Activated naive CD8-positive, alpha-beta T cell treated with anti-CD3 and anti-CD28 coated beads, Interleukin-2, amount 50 U/mL, for 24 hours (primary cell): Measurements from ENCODE around the gene CMBL.

ENCODE experiments used
- ATAC-seq: fragments of 150-1000 bp; cut with Tn5 transposase; one replicate; pipeline ENCODE4 v1.10.0; 2021
- DNase-seq: peaks from one replicate; pipeline ENCODE4 v3.0.0; 2021
- H3K27ac Mint-ChIP-seq: one replicate; pipeline ENCODE4 v1.8.0; 2021; ENCODE audit warnings: mild to moderate bottlenecking, mixed read lengths
- H3K27me3 Mint-ChIP-seq: one replicate; pipeline ENCODE4 v1.8.0; 2021; ENCODE audit warnings: mixed read lengths
- H3K36me3 Mint-ChIP-seq: one replicate; pipeline ENCODE4 v1.8.0; 2021; ENCODE audit warnings: low read depth, mixed read lengths
- H3K4me1 Mint-ChIP-seq: one replicate; pipeline ENCODE4 v1.8.0; 2021; ENCODE audit warnings: mixed read lengths
- H3K4me3 Mint-ChIP-seq: one replicate; pipeline ENCODE4 v1.8.0; 2021; ENCODE audit warnings: mild to moderate bottlenecking, moderate library complexity, mixed read lengths
- H3K9me3 Mint-ChIP-seq: one replicate; pipeline ENCODE4 v1.8.0; 2021; ENCODE audit warnings: mixed read lengths

CMBL gene

GRCh38 chr5:10339058-10339811 is 31.5 kb upstream of the CMBL start:
- Mint-ChIP-seq H3K9me3 (no peaks in the 10 kb centered on the region), H3K27ac (no peak overlapping the region), H3K4me3 (no peak overlapping the region), H3K36me3 (no peaks in the 10 kb centered on the region), H3K4me1 (no peaks in the 10 kb centered on the region), H3K27me3 (peaks cover 13% of the 10 kb centered on the region)
- ATAC-seq = no peak
- DNase-seq = no peak

- ATAC-seq (no peak), DNase-seq (no peak)
- H3K27me3 Mint-ChIP-seq = peaks cover 14% of the 10 kb centered on the region
- no peak overlapping the region for H3K27ac Mint-ChIP-seq
- no peaks in the 10 kb centered on the region for H3K9me3 Mint-ChIP-seq
- H3K4me1 Mint-ChIP-seq = no peaks in the 10 kb centered on the region
- H3K4me3 Mint-ChIP-seq = no peak overlapping the region
- H3K36me3 Mint-ChIP-seq = no peaks in the 10 kb centered on the region
Measured at GRCh38 chr5:10338686-10339057, 31.0 kb upstream of the CMBL start.

DNA sequence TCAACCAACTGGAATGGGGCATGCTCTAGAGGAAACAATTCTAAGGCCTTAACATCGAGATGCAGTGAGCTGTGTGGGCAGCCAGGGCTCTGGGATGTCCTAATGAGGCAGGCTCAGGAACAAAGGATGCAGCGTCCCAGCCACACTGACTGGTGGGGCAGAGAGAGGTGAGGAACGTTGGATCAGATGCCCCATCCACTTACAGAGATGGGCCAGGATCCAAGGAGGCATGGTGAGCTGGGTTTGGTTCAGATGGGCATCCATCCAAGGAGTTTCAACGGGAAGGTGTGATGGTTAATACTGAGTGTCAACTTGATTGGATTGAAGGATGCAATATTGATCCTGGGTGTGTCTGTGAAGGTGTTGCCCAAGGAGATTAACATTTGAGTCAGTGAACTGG is 30.3 kb upstream of the CMBL start:
- Mint-ChIP-seq H3K27me3 (peaks cover 19% of the 10 kb centered on the region), H3K36me3 (no peaks in the 10 kb centered on the region), H3K9me3 (no peaks in the 10 kb centered on the region), H3K4me3 (no peak overlapping the region), H3K4me1 (peaks cover 5% of the 10 kb centered on the region), H3K27ac (no peak overlapping the region)
- ATAC-seq (no peak), DNase-seq (no peak)

DNA sequence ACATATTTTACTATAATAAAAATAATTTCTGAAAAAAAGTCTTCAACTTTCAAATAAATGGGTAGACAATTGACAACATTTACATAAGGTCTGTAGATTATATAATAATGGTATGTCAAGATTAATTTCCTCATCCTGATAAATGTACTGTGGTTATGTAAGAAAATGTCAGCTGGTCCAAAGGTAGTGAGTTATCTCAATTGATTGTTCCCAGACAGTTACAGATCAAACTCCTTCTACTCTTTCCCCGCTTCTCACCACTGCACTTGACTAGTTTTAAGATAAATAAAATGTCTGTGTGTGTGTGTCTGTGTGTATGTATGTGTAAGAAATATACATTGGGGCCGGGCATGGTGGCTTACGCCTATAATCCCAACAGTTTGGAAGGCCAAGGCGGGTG is 29.4 kb upstream of the CMBL start:
- DNase-seq (no peak), ATAC-seq (no peak)
- Mint-ChIP-seq H3K36me3 (no peaks in the 10 kb centered on the region), H3K27me3 (peaks cover 23% of the 10 kb centered on the region), H3K4me3 (no peak overlapping the region), H3K27ac (no peak overlapping the region), H3K4me1 (peaks cover 5% of the 10 kb centered on the region), H3K9me3 (no peaks in the 10 kb centered on the region)

GRCh38 chr5:10335711-10336470 is 28.2 kb upstream of the CMBL start:
- H3K27me3 Mint-ChIP-seq = peaks cover 35% of the 10 kb centered on the region
- ATAC-seq (no peak), DNase-seq (no peak)
- no peak overlapping the region for H3K27ac Mint-ChIP-seq
- peaks cover 5% of the 10 kb centered on the region for H3K4me1 Mint-ChIP-seq
- H3K36me3 Mint-ChIP-seq = no peaks in the 10 kb centered on the region
- H3K4me3 Mint-ChIP-seq = no peak overlapping the region
- no peaks in the 10 kb centered on the region for H3K9me3 Mint-ChIP-seq

DNA sequence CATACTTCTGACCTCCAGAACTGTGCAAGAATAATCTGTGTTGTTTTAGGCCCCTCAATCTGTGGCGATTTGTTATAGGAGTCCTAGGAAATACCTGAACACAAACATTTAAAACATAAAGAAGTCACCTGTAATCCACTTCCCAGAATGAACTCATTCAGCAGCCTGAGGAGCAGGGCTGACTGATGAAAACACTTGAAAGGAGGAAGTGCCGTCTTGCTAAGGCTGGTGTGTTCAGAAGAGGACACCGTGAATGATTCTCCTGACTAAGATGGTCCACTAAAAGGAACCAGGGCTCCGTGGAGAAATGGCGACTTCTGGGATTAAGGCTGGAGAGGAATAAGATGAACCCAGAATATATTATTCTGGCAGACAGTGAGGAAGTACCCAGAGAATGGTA is 27.1 kb upstream of the CMBL start:
- ATAC-seq = no peak

DNA sequence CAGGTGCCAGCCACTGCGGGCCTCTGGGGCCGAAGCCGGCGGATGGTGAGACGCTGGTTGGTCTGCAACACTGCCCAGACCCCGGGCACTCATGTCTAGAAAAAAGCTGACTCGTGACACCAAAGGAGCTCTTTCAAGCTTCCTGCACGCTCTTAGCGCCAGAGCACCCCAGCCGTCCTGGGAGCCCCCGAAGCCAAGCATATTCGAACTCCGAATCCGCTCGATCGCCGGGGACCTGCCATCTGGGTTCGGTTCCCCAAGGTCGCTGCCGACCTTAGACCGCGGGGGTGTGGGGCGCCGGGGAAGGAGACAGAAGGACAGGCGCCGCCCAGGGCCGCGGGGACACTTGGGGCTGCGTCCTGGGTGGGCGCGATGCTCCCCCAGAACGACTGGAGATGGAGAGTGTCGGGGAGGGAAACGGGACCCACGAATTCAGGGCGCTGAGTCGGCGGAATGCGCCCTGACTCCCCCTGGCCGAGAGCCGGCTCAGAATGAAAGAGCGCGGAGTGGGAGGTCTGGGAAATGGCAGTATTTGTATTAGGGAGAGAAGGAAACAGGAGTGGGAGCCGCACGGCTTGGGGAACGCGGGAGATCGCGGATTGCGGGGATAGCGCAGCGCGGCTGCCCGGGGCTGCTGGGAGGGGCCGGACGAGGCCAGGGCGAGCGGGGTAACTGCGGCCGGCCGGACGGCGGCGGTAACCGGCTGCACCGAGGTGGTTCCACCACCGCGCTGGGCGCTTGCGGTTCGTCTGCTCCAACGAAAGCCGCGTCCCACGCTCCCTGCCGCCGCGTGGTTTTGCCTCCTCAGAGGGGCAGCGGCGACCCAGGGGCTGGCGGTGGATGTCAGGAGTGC is 25.7 kb upstream of the CMBL start:
- DNase-seq = peak; percentile 26
- peaks cover 5% of the 10 kb centered on the region for H3K4me1 Mint-ChIP-seq
- no peaks in the 10 kb centered on the region for H3K9me3 Mint-ChIP-seq
- H3K27me3 Mint-ChIP-seq = peaks cover 35% of the 10 kb centered on the region
- ATAC-seq = peak; percentile 44
- no peak overlapping the region for H3K27ac Mint-ChIP-seq
- peak overlapping the region; percentile 84 for H3K4me3 Mint-ChIP-seq
- no peaks in the 10 kb centered on the region for H3K36me3 Mint-ChIP-seq

More for the DNA sequence above, 27.1 kb upstream of the CMBL start:
- peaks cover 35% of the 10 kb centered on the region for H3K27me3 Mint-ChIP-seq
- DNase-seq = no peak
- H3K36me3 Mint-ChIP-seq = no peaks in the 10 kb centered on the region
- H3K4me3 Mint-ChIP-seq = no peak overlapping the region
- H3K27ac Mint-ChIP-seq = no peak overlapping the region
- H3K4me1 Mint-ChIP-seq = peaks cover 5% of the 10 kb centered on the region
- no peaks in the 10 kb centered on the region for H3K9me3 Mint-ChIP-seq

DNA sequence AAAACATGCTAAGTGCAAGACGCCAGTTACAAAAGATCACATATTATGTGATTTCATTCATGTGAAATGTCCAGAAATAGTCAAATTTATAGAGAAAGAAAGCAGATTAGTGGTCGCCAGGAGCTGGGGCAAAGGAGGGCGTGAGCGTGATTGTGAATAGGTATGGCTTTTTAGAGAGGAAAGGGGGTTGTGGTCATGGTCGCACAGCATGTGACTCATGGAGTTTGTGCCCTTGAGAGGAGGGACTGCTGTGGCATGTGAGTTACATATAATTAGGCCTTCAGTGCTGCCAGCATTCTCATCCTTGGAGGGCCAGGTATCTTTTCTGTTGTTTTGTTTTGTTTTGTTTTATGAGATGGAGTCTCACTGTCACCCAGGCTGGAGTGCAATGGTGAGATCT is 24.6 kb upstream of the CMBL start:
- Mint-ChIP-seq H3K4me1 (peaks cover 5% of the 10 kb centered on the region), H3K36me3 (no peaks in the 10 kb centered on the region), H3K27me3 (peaks cover 35% of the 10 kb centered on the region), H3K4me3 (no peak overlapping the region), H3K27ac (no peak overlapping the region), H3K9me3 (no peaks in the 10 kb centered on the region)
- ATAC-seq = peak; percentile 64
- DNase-seq = no peak

DNA sequence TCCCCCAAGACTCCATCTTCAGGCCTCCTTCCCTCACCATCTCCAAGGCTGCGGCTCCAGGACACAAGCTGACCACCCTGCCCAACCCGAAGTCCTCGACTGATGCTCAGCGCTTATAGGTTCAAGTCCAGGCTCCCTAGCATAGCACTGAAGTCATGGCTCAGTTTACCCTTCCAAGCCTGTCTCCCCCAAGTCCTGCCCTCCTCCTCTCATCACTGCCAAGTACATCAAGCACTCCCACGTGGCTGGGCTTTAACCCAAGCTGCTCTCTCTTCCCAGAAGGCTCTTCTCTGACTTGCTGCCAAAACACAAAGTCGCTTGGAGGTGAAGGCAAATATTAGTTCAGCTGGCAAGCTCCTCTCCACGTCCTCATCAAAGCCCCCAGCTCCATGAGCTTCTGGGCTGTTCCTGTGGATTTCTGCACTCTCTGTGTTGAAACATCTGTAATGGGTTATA is 23.7 kb upstream of the CMBL start:
- no peak for DNase-seq
- Mint-ChIP-seq H3K4me1 (peaks cover 5% of the 10 kb centered on the region), H3K9me3 (no peaks in the 10 kb centered on the region), H3K36me3 (no peaks in the 10 kb centered on the region), H3K27ac (no peak overlapping the region), H3K4me3 (no peak overlapping the region), H3K27me3 (peaks cover 35% of the 10 kb centered on the region)
- ATAC-seq = no peak

DNA sequence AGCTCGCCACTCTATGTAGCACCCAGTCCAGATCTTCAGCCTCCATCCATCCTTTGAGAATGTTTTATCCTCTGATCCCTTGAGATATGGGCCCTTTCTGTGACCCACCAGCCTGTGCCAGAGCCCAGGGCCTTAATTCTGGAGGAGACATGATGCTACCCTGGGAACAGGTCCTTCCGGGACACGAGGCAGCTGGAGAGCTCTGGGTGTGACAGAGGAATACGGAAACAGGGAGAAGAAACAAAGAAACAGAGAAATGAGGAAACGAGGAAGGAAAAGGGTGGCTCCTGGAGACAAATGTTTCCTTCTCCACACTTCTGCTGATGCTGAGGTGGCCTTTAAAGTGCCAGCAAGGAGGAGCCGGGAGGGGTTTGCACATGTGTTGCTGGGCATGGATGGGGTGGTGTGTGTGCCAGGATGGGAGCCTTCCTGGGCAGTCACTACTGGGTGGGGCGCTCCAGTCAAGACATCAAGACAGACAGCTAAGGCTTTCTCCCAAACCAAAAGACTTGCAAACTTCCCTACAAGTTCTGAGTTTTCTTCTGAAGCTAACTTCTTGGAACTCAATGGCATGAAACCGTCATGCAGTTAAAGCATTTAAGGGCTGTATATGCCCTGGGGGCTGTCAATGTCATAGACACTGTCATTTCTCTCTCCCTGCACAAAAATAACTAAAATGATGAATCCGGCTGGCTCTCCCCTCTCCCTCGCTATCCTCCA is 23.0 kb upstream of the CMBL start:
- Mint-ChIP-seq H3K36me3 (no peaks in the 10 kb centered on the region), H3K27me3 (peaks cover 34% of the 10 kb centered on the region), H3K9me3 (no peaks in the 10 kb centered on the region), H3K4me1 (peaks cover 5% of the 10 kb centered on the region), H3K4me3 (no peak overlapping the region), H3K27ac (no peak overlapping the region)
- ATAC-seq = no peak
- no peak for DNase-seq

- Mint-ChIP-seq H3K9me3 (no peaks in the 10 kb centered on the region), H3K4me3 (no peak overlapping the region), H3K4me1 (peaks cover 5% of the 10 kb centered on the region), H3K27me3 (peaks cover 30% of the 10 kb centered on the region), H3K27ac (no peak overlapping the region), H3K36me3 (no peaks in the 10 kb centered on the region)
- ATAC-seq (no peak), DNase-seq (no peak)
Measured at GRCh38 chr5:10329820-10330481, 22.2 kb upstream of the CMBL start.

DNA sequence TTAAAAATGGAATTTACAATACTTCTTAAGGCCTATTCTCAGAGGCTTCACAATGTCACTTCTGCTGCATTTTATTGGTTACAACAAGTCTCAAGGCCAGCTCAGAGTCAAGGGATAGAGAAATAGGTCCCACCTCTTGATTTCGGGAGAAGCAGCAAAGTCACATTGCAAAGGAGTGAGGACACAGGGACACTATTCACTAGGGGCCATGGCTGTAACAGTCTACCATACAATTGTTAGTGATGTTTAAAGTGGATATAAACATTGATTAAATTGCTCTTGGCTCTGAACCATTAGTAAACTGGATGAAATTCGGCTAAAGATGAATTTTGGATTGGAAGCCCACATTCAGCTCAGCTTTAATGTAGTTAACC is 21.7 kb upstream of the CMBL start:
- DNase-seq (no peak), ATAC-seq (no peak)
- Mint-ChIP-seq H3K4me1 (peaks cover 5% of the 10 kb centered on the region), H3K36me3 (no peaks in the 10 kb centered on the region), H3K27ac (no peak overlapping the region), H3K9me3 (no peaks in the 10 kb centered on the region), H3K27me3 (peaks cover 25% of the 10 kb centered on the region), H3K4me3 (no peak overlapping the region)

- no peak overlapping the region for H3K4me3 Mint-ChIP-seq
- no peaks in the 10 kb centered on the region for H3K36me3 Mint-ChIP-seq
- no peak for DNase-seq
- H3K4me1 Mint-ChIP-seq = peaks cover 2% of the 10 kb centered on the region
- H3K27ac Mint-ChIP-seq = no peak overlapping the region
- no peaks in the 10 kb centered on the region for H3K9me3 Mint-ChIP-seq
- ATAC-seq = no peak
- peaks cover 19% of the 10 kb centered on the region for H3K27me3 Mint-ChIP-seq
Measured at GRCh38 chr5:10328323-10328722, 20.6 kb upstream of the CMBL start.
